Measurements from ENCODE around the gene ATP7A.

GRCh38 chrX:77918568-77918967, 8.1 kb downstream of the ATP7A start:
- TF ChIP-seq CTCF (IDR thresholded peaks at IDR 0.05) (no peak), POLR2A (IDR thresholded peaks at IDR 0.05) (no peak)
